GM18517 (cell line): ENCODE data around the gene STXBP2.

ENCODE experiments used
- ATAC-seq: cut with Tn5 transposase; IDR thresholded peaks from one replicate; pipeline ENCODE4 v1.9.1; 2021; ENCODE audit warnings: mild to moderate bottlenecking, moderate library complexity; ENCODE audit not compliant: unreplicated experiment

The STXBP2 gene

GRCh38 chr19:7636691-7637373 lies at the start of gene STXBP2:
Gene STXBP2, plus strand, starts transcription at chr19:7637110. Its CDS starts 40 bp downstream, at chr19:7637150.
- no peak for ATAC-seq

DNA sequence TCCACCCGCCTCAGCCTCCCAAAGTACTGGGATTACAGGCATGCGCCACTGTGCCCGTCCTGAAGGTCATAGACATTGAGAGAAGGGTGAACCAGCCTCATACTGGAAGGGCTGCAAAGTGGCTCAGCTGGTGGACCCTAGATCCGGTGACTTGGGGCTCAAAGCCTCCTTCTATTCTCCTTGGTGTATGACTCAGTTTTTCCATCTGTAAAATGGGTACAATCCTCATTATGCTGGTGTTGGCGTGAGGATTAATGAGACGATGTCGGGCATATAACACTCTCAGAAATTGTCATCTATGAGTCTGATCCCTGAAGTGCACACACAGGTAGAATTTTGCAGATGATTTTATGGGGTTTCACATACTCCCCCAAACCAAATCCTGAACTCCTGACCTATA lies 47.1 kb upstream of the STXBP2 start:
- ATAC-seq: no peak

GRCh38 chr19:7590256-7590655 lies 46.7 kb upstream of the STXBP2 start:
- ATAC-seq: no peak

GRCh38 chr19:7595466-7596133 lies 41.3 kb upstream of the STXBP2 start, which contains the start of gene CAMSAP3:
Gene CAMSAP3, plus strand, starts transcription at chr19:7595863. Its CDS starts 140 bp downstream, at chr19:7596003.
- no peak for ATAC-seq

GRCh38 chr19:7596211-7596937 lies 40.5 kb upstream of the STXBP2 start:
- ATAC-seq: no peak

GRCh38 chr19:7597689-7598088 lies 39.2 kb upstream of the STXBP2 start:
- no peak for ATAC-seq

DNA sequence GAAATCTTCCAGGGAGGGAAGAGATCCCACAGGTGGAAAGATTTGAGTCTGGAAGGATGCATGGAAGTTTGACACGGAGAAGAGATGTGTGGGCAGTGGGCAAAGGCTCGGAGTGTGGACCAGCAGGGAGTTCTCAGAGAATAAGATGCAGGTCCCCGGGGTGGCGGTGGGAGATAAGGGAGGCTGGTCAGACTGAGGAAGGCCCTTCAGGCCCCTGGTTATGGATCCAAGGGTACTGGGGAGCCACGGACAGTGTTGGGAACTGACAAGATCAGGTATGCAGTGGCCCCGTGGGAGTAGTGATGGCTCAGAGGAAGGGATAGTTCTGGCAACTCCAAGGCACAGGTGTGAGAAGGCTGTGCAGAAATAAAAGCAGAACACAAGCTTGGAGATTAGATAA lies 38.7 kb upstream of the STXBP2 start:
- no peak for ATAC-seq

DNA sequence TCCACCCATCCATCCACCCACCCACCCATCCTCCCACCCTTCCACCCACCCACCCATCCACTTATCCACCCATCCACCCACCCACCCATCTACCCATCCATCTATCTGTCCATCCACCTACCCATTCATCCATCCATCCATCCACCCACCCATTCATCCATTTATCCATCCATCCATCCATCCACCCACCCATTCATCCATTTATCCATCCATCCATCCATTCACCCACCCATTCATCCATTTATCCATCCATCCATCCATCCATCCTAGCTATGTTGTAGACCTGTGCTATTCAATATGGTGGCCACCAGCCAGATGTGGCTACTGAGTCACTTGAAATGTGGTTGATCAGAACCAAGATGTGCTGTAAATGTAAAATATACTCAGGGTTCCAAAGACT lies 36.2 kb upstream of the STXBP2 start:
- no peak for ATAC-seq

GRCh38 chr19:7602240-7602934 lies 34.5 kb upstream of the STXBP2 start:
- no peak for ATAC-seq

DNA sequence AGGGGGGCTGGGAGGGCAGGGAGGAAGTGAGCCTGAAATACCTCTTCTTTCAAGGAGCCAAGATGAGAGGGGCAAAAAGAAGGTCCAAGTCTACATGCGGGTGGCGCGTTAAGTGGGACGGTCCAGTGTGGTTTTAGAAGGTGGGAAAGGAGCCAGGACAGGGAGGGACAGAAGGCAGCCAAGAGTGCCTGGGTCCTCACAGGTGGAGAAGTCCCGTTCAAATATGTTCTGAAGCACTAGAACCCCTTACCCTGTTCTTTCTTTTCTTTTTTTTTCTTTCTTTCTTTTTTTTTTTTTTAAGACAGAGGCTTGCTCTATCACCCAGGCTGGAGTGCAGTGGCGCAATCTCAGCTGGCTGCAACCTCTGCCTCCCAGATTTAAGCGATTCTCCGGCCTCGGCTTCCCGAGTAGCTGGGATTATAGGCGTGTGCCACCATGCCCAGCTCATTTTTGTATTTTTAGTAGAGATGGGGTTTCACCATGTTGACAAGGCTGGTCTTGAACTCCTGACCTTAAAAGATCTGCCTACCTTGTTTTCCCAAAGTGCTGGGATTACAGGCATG lies 33.9 kb upstream of the STXBP2 start:
- ATAC-seq: no peak

- no peak for ATAC-seq
Observed at GRCh38 chr19:7603919-7604318, 33.0 kb upstream of the STXBP2 start.

- no peak for ATAC-seq
Observed at GRCh38 chr19:7605490-7606222, 31.3 kb upstream of the STXBP2 start.

DNA sequence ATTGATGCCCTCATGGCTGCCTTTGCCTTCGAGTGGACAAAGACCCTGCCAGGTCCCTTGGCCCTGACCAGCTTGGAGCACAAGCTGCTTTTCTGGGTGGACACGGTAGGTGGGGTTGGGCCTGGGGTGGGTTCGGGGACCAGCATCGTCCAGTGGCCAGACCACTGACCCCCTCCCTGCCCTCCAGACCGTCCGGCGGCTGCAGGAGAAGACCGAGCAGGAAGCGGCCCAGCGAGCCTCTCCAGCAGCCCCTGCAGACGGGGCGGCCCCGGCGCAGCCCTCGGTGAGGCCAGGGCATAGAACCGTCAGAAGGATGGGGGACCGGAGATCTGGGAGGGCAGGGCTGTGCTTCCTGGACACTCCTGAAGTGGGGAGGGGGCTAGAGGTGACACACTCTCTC lies 30.6 kb upstream of the STXBP2 start:
- ATAC-seq: no peak

DNA sequence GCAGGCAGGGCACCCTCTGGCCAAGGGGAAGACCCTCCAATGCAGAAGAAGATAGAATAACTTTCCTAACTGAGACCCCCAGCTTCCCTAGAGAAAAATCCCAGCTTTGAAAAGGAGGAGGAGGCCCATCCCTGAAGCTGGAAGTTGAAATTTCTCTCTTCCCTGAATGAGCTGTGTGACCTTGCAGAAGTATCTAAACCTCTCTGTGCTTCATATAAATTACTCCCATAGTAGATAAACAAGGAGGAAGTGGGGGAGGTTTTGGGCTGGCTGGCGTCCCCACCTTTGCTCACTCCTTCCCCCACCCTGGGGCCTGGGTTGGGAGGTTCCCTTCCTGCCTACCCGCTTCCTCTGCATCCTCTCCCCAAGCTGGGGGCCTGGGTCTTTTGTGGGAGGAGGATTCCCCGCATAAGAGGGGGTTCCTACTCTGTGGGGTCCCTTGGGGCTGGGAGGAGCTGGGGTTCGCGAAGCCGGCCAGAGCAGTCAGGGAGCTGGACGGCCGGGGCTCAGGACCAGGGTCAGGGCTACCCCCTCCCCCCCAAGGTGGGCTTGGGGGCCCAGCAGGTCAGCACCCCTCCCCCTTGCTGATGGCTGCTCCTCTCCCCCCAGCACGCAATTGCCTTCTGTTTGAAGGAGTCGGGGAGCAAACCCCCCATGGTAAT lies 29.6 kb upstream of the STXBP2 start:
- ATAC-seq: no peak

GRCh38 chr19:7607874-7608560 lies 28.9 kb upstream of the STXBP2 start:
- no peak for ATAC-seq

GRCh38 chr19:7610491-7611240 lies 26.2 kb upstream of the STXBP2 start:
- ATAC-seq: no peak

DNA sequence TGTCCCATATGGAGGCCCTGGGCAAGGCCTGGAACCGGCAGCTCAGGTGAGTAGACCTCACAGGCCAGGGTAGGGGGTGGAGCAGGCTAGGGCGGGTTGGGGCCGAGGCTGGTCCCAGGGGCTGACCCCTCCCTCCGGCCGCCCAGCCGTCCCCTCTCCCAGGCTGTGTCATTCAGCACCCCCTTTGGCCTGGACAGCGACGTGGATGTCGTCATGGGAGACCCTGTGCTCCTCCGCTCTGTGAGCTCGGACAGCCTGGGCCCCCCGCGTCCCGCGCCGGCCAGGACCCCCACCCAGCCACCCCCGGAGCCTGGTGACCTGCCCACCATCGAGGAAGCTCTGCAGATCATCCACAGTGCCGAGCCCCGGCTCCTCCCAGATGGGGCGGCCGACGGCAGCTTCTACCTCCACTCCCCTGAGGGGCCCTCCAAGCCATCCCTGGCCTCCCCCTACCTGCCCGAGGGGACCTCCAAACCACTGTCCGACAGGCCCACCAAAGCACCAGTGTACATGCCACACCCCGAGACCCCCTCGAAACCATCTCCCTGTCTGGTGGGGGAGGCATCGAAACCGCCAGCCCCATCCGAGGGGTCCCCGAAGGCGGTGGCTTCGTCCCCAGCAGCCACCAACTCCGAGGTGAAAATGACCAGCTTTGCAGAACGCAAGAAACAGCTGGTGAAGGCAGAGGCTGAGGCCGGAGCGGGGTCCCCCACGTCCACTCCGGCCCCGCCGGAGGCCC lies 25.2 kb upstream of the STXBP2 start:
- no peak for ATAC-seq
